ENCODE results near the gene DNER.

DNER gene

DNA sequence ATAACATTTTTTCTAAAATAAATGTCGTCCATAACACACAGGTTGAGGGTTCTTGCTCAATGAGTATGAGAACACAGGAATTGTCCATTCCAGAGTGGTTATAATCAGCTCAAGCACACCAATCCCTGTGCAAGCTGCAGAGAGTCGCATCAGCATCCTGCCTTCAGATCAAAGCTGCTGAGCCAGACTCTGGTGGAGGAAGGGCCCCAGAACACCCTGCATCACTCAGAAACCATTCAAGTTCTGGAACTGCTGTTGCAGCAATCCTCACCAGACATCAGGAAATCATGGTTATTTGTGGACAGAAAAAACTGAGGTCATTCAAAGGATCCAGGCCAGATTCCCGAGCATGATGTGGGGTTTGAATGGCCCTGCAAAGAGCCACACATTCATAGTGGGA, 44.5 kb downstream of the DNER start:
- H3K4me3 ChIP-seq (ENCODE audit: low read depth, low read length): no peak overlapping the region
- TF ChIP-seq, protein P1, sequence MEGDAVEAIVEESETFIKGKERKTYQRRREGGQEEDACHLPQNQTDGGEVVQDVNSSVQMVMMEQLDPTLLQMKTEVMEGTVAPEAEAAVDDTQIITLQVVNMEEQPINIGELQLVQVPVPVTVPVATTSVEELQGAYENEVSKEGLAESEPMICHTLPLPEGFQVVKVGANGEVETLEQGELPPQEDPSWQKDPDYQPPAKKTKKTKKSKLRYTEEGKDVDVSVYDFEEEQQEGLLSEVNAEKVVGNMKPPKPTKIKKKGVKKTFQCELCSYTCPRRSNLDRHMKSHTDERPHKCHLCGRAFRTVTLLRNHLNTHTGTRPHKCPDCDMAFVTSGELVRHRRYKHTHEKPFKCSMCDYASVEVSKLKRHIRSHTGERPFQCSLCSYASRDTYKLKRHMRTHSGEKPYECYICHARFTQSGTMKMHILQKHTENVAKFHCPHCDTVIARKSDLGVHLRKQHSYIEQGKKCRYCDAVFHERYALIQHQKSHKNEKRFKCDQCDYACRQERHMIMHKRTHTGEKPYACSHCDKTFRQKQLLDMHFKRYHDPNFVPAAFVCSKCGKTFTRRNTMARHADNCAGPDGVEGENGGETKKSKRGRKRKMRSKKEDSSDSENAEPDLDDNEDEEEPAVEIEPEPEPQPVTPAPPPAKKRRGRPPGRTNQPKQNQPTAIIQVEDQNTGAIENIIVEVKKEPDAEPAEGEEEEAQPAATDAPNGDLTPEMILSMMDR (conservative IDR thresholded peaks at IDR 0.05; ENCODE audit: low read depth, low read length): no peak
- peak; percentile 39 for DNase-seq (ENCODE audit: low read depth)

GRCh38 chr2:229666811-229667210, 47.5 kb downstream of the DNER start:
- H3K4me3 ChIP-seq (ENCODE audit: low read depth, low read length): no peak overlapping the region
- DNase-seq (ENCODE audit: low read depth): no peak
- TF ChIP-seq, protein P1 (conservative IDR thresholded peaks at IDR 0.05; ENCODE audit: low read depth, low read length): no peak

DNA sequence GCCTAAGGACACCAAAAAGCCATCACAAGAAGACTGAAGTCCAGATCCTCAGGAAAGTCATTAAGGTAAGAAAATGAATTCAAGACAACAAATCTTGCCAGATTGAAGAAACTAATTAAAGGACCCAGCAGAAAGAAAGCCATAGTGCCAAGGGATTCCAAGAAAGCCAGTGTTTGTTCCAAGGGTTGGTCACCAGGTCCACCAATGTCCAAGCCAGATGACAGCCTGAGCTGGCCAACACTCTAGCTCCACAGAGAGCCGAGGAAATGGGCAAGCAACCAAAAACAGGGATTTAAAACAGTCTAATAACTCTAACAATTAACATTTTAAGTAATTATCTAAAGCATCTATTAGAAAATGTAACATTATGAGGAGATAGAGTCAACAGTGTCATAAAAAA, 49.2 kb downstream of the DNER start:
- TF ChIP-seq, protein P1 (conservative IDR thresholded peaks at IDR 0.05; ENCODE audit: low read depth, low read length): no peak
- no peak for DNase-seq (ENCODE audit: low read depth)
- H3K4me3 ChIP-seq (ENCODE audit: low read depth, low read length): no peak overlapping the region

- no peak for DNase-seq (ENCODE audit: low read depth)
- H3K4me3 ChIP-seq (ENCODE audit: low read depth, low read length): no peak overlapping the region
- TF ChIP-seq, protein P1 (conservative IDR thresholded peaks at IDR 0.05; ENCODE audit: low read depth, low read length): no peak
These were observed 52.9 kb downstream of the DNER start for GRCh38 chr2:229661478-229661877.

DNA sequence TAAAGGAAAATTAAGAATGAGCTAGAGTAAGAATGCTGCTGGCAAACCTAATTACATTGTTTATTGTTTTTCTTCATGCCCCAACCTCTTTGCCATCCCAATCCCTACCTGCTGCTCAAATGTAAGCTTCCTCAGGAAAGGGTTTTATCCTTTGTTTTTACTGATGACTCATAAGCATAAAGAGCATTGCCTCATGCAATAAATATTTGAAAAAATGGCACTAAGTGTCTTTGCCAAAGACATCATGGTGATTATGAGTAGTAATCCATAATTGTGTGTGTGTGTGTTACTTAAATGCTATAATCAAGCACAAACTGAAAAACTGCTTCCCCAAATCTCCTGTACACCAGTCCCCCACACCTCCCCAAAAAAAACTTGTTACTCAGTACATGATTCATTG, 53.4 kb downstream of the DNER start:
- TF ChIP-seq, protein P1 (conservative IDR thresholded peaks at IDR 0.05; ENCODE audit: low read depth, low read length): no peak
- peak; percentile 42 for DNase-seq (ENCODE audit: low read depth)
- no peak overlapping the region for H3K4me3 ChIP-seq (ENCODE audit: low read depth, low read length)

GRCh38 chr2:229660391-229660790, 54.0 kb downstream of the DNER start:
- DNase-seq (ENCODE audit: low read depth): no peak
- TF ChIP-seq, protein P1 (conservative IDR thresholded peaks at IDR 0.05; ENCODE audit: low read depth, low read length): no peak
- no peak overlapping the region for H3K4me3 ChIP-seq (ENCODE audit: low read depth, low read length)

DNA sequence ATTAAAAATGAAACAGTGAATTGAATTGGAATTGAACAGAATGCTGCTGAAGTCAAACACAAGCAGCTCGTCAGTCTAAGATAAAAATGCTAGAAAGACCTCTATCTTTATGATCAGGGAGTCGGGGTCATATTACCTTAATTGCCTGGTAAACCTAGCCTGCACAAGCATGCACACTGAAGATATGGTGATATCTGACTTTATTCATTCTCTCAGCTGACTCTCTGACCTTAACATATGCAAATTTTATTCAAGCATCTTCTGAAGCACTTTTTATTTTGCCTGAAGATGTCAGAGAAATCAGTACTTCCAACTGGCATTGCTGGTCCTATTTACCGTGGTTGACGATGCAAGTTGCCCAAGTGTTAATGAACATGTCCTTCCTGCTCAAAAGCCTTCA, 56.4 kb downstream of the DNER start:
- TF ChIP-seq, protein P1 (conservative IDR thresholded peaks at IDR 0.05; ENCODE audit: low read depth, low read length): no peak
- no peak overlapping the region for H3K4me3 ChIP-seq (ENCODE audit: low read depth, low read length)
- no peak for DNase-seq (ENCODE audit: low read depth)

All from choroid plexus epithelial cell (primary cell).